K562 (cell line): ENCODE results near the gene PILRA. TPM values are rescaled to one million over a fixed set of nuclear protein-coding genes. Genes with fewer than 3 reads are reported as not detected.

ENCODE experiments used
- ATF7 ChIP-seq: fragments of 450-650 bp; IDR thresholded peaks from 2 replicates; pipeline ENCODE4 v1.7.1; 2014; ENCODE audit warnings: mild to moderate bottlenecking, moderate library complexity
- BHLHE40 ChIP-seq: IDR thresholded peaks from 2 replicates; pipeline ENCODE4 v1.6.1; 2011; ENCODE audit warnings: low read length, improper control_type of control experiment
- C11orf30 ChIP-seq: fragments of 450-650 bp; IDR thresholded peaks from 2 replicates; pipeline ENCODE4 v1.6.1; 2016; ENCODE audit warnings: low read depth, mild to moderate bottlenecking
- CBX3 ChIP-seq, 2 experiments: IDR thresholded peaks; 1 replicate in 1 of 2; 2 replicates in 1 of 2; pipeline ENCODE4 v1.6.1; 2012; ENCODE audit warnings: inconsistent platforms in 2 of 2, low read length in 2 of 2, borderline replicate concordance in 1 of 2, control low read depth in 1 of 2
- ESRRA ChIP-seq: fragments of 450-650 bp; IDR thresholded peaks from 2 replicates; pipeline ENCODE4 v1.6.1; 2014; ENCODE audit warnings: low read depth, mild to moderate bottlenecking, moderate library complexity, borderline replicate concordance
- JUND ChIP-seq, 2 experiments: IDR thresholded peaks; 2 replicates in 1 of 2; 3 replicates in 1 of 2; pipeline ENCODE4 v1.6.1; 2011; ENCODE audit warnings: borderline replicate concordance in 2 of 2, low read depth in 2 of 2, low read length in 2 of 2, improper control_type of control experiment in 1 of 2, missing biosample characterization in 1 of 2, missing genetic modification characterization in 1 of 2, missing genetic modification reagents in 1 of 2
- MAFG ChIP-seq: fragments of 450-650 bp; conservative IDR thresholded peaks from 2 replicates; pipeline ENCODE4 v1.6.1; 2016; ENCODE audit warnings: missing genetic modification characterization, missing compliant biosample characterization
- MAFK ChIP-seq: IDR thresholded peaks from 2 replicates; pipeline ENCODE4 v1.6.1; 2011; ENCODE audit warnings: low read length, improper control_type of control experiment
- PTTG1 ChIP-seq: fragments of 450-650 bp; IDR thresholded peaks from 2 replicates; pipeline ENCODE4 v1.6.1; 2016; ENCODE audit warnings: low read depth, mild to moderate bottlenecking, missing genetic modification characterization, missing compliant biosample characterization
- SLC30A9 ChIP-seq: fragments of 250-450 bp; sonication (Bioruptor Pico); IDR thresholded peaks from 2 replicates; pipeline ENCODE4 v1.8.0; 2022; ENCODE audit warnings: mild to moderate bottlenecking, moderate library complexity
- SMAD3 ChIP-seq: fragments of 450-650 bp; formaldehyde crosslinking; conservative IDR thresholded peaks from 2 replicates; pipeline ENCODE4 v1.4.0; 2020; ENCODE audit warnings: mild to moderate bottlenecking
- polyA plus RNA-seq, 8 experiments: library from polyadenylated mRNA; depleted of rRNA in 4 of 8; stranded (reverse) in 5 of 8; unstranded in 3 of 8; fragments of >200 nt; fragmentation: Nextera tagmentation in 2 of 8; fragmentation: Illumina TruSeq in 1 of 8; extraction: Ambion mirVana in 2 of 8; extraction: Trizol in 1 of 8; gene quantifications; 2 replicates each; pipeline versions ENCODE4 v1.2.1 to v1.2.3, GENCODE V29; 2011 to 2014; ENCODE audit warnings: inconsistent platforms in 1 of 8, missing spikeins in 1 of 8
- total RNA-seq, 7 experiments: library from RNA; depleted of rRNA in 6 of 7; stranded (reverse); fragments of >200 nt in 6 of 7; fragmentation: Illumina TruSeq in 2 of 7; extraction: Trizol in 2 of 7; gene quantifications; 2 replicates each; pipeline versions ENCODE4 v1.2.1 to v1.2.3, GENCODE V29; 2011 to 2021; ENCODE audit warnings: low replicate concordance in 1 of 7

PILRA gene
- total and polyA plus RNA-seq, 9 of the 15 experiments (the other 6 are each of a cell fraction or from before 2014, with no cell fraction given): 0.13 to 1.8 (median 0.62) TPM

DNA sequence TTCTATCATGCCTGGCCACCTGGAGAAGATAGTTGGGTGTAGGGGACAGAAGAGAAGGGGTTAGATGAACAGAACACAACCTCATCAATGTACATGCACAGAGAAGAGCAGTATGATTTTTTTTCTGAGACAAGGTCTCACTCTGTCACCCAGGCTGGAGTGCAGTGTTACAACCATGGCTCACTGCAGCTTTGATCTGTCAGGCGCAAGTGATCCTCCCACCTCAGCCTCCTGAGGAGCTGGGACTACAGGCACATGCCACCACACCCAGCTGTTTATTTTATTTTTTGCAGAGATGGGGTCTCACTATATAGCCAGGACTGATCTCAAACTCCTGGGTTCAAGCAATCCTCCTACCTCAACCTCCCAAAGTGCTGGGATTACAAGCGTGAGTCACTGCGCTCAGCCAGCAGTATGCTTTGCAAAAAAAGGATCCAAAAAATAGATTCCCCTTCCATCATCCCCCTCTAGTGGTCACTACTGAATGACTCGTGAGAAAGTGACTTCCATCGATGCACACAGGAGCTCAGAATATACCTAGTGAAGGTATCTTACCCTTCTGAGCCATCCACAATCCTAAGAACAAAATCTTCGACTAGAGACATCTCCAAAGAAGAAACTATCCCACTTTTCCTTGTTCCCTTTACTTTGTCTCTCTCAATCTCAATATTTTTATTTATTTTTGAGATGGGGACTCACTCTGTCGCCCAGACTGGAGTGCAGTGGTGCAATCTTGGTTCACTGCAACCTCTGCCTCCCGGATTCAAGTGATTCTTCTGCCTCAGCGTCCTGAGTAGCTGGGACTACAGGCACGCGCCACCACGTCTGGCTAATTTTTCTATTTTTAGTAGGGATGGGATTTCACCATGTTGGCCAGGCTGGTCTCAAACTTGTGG is 34.2 kb downstream of the PILRA start (continued):
- TF ChIP-seq JUND (IDR thresholded peaks at IDR 0.05; ENCODE audit: borderline replicate concordance, low read depth, low read length): peak; percentile 81
- TF ChIP-seq JUND (tag; IDR thresholded peaks at IDR 0.05; ENCODE audit: borderline replicate concordance, low read depth, low read length): peak; percentile 62; the same call in 1 of the 3 replicates
- 0 out of 2 replicates have a peak, but pooled peaks have one; percentile 5 for TF ChIP-seq BHLHE40
- no peak for TF ChIP-seq SLC30A9 (CRISPR knock-in tag)
- 0 out of 3 replicates have a peak, but pooled peaks of 1 of the 2 experiments have one; percentile 17 for TF ChIP-seq CBX3 (IDR thresholded peaks at IDR 0.05; ENCODE audit: borderline replicate concordance in 1 of 2, low read length in 2 of 2)
- TF ChIP-seq MAFG (tag): peak; percentile 47
- no peak for TF ChIP-seq PTTG1 (tag)
- TF ChIP-seq ESRRA: no peak
- peak; percentile 52; the same call in 1 of the 2 replicates for TF ChIP-seq C11orf30
- TF ChIP-seq SMAD3 (CRISPR knock-in tag): 0 out of 2 replicates have a peak, but pooled peaks have one; percentile 31
- TF ChIP-seq MAFK: peak; percentile 38; the same call in 1 of the 2 replicates
- TF ChIP-seq ATF7: 0 out of 2 replicates have a peak, but pooled peaks have one; percentile 15
